ENCODE data around the gene ZNF232.
"Not testable (repeated sequence)": the region's sequence is repeated elsewhere in the genome, so short reads cannot be mapped to it uniquely, and the experiment has no call there.

ZNF232 gene

GRCh38 chr17:5099271-5099670, 12.4 kb downstream of the ZNF232 start:
- in situ Hi-C loops (cut with MboI; ENCODE audit: low sequenced_read_pairs), result no loop called here

GRCh38 chr17:5097101-5097834, 14.4 kb downstream of the ZNF232 start:
- in situ Hi-C loops (cut with MboI; ENCODE audit: low sequenced_read_pairs), result no loop called here

- in situ Hi-C loops (cut with MboI; ENCODE audit: low sequenced_read_pairs), result no loop called here
Observed at GRCh38 chr17:5096731-5097100, 15.0 kb downstream of the ZNF232 start.

GRCh38 chr17:5092218-5093010, 19.3 kb downstream of the ZNF232 start:
- in situ Hi-C loops (cut with MboI; ENCODE audit: low sequenced_read_pairs), result no loop called here

GRCh38 chr17:5080591-5080990, 31.1 kb downstream of the ZNF232 start:
- in situ Hi-C loops (cut with MboI; ENCODE audit: low sequenced_read_pairs), result no loop called here

GRCh38 chr17:5078106-5079028, 33.3 kb downstream of the ZNF232 start, which contains the start of gene ZFP3:
Gene ZFP3 (plus strand): TSS chr17:5078467. CDS start chr17:5091505, 13,038 bp downstream.
- in situ Hi-C loops (cut with MboI; ENCODE audit: low sequenced_read_pairs), result no loop called here

GRCh38 chr17:5077781-5078105, 33.9 kb downstream of the ZNF232 start:
- in situ Hi-C loops (cut with MboI; ENCODE audit: low sequenced_read_pairs), result no loop called here

GRCh38 chr17:5077275-5077674, 34.4 kb downstream of the ZNF232 start:
- in situ Hi-C loops (cut with MboI; ENCODE audit: low sequenced_read_pairs), result not testable (repeated sequence)

GRCh38 chr17:5075472-5075871, 36.2 kb downstream of the ZNF232 start:
- in situ Hi-C loops (cut with MboI; ENCODE audit: low sequenced_read_pairs), result not testable (repeated sequence)

- in situ Hi-C loops (cut with MboI; ENCODE audit: low sequenced_read_pairs), result no loop called here
Observed at GRCh38 chr17:5069724-5070123, 42.0 kb downstream of the ZNF232 start.

- in situ Hi-C loops (cut with MboI; ENCODE audit: low sequenced_read_pairs), result no loop called here
Observed at GRCh38 chr17:5068236-5068635, 43.4 kb downstream of the ZNF232 start.

- in situ Hi-C loops (cut with MboI; ENCODE audit: low sequenced_read_pairs), result no loop called here
Observed at GRCh38 chr17:5065227-5065744, 46.4 kb downstream of the ZNF232 start.

Measured in hTERT RPE-1 (cell line).